ENCODE results near the gene GLI2.

GLI2 gene

GRCh38 chr2:120738786-120739437 lies 3.2 kb downstream of the GLI2 start:
- no peak for DNase-seq (ENCODE audit: low spot score)

- no peak for DNase-seq (ENCODE audit: low spot score)
Observed at GRCh38 chr2:120739438-120740090, 3.9 kb downstream of the GLI2 start.

- DNase-seq (ENCODE audit: low spot score), result no peak
Observed at GRCh38 chr2:120740375-120740764, 4.7 kb downstream of the GLI2 start.

GRCh38 chr2:120740765-120741524 lies 5.3 kb downstream of the GLI2 start:
- DNase-seq (ENCODE audit: low spot score), result no peak

GRCh38 chr2:120741571-120742561 lies 6.2 kb downstream of the GLI2 start:
- no peak for DNase-seq (ENCODE audit: low spot score)

- DNase-seq (ENCODE audit: low spot score), result no peak
Observed at GRCh38 chr2:120743657-120744056, 8.0 kb downstream of the GLI2 start.

- DNase-seq (ENCODE audit: low spot score), result no peak
Observed at GRCh38 chr2:120744817-120745216, 9.1 kb downstream of the GLI2 start.

- no peak for DNase-seq (ENCODE audit: low spot score)
Observed at GRCh38 chr2:120745420-120746111, 9.9 kb downstream of the GLI2 start.

GRCh38 chr2:120746144-120746543 lies 10.5 kb downstream of the GLI2 start:
- no peak for DNase-seq (ENCODE audit: low spot score)

GRCh38 chr2:120747281-120747680 lies 11.6 kb downstream of the GLI2 start:
- no peak for DNase-seq (ENCODE audit: low spot score)

GRCh38 chr2:120747706-120748105 lies 12.0 kb downstream of the GLI2 start:
- DNase-seq (ENCODE audit: low spot score), result no peak

- no peak for DNase-seq (ENCODE audit: low spot score)
Observed at GRCh38 chr2:120748310-120748709, 12.6 kb downstream of the GLI2 start.

GRCh38 chr2:120748741-120749140 lies 13.1 kb downstream of the GLI2 start:
- DNase-seq (ENCODE audit: low spot score), result no peak

- DNase-seq (ENCODE audit: low spot score), result no peak
Observed at GRCh38 chr2:120749506-120750431, 14.1 kb downstream of the GLI2 start.

- no peak for DNase-seq (ENCODE audit: low spot score)
Observed at GRCh38 chr2:120750488-120751210, 15.0 kb downstream of the GLI2 start.

- DNase-seq (ENCODE audit: low spot score), result no peak
Observed at GRCh38 chr2:120751553-120751952, 15.9 kb downstream of the GLI2 start.

GRCh38 chr2:120754067-120754960 lies 18.6 kb downstream of the GLI2 start:
- no peak for DNase-seq (ENCODE audit: low spot score)

Data from HuH-7.5 (cell line).